HepG2 (cell line): ENCODE data around the gene SGF29. TPM values are rescaled to one million over a fixed set of nuclear protein-coding genes. Genes with fewer than 3 reads are reported as not detected.

Source experiments
- BCLAF1 ChIP-seq: fragments of 450-650 bp; IDR thresholded peaks from 2 replicates; pipeline ENCODE4 v1.6.1; 2017; ENCODE audit warnings: mild to moderate bottlenecking
- CEBPG ChIP-seq: IDR thresholded peaks from 2 replicates; pipeline ENCODE4 v1.6.1; 2016
- DRAP1 ChIP-seq: IDR thresholded peaks from 2 replicates; pipeline ENCODE4 v1.6.1; 2016; ENCODE audit warnings: missing genetic modification reagents, missing compliant biosample characterization
- HES4 ChIP-seq: sonication (generic); formaldehyde crosslinking; IDR thresholded peaks from 2 replicates; pipeline ENCODE4 v1.9.0; 2021; ENCODE audit warnings: mild to moderate bottlenecking, missing genetic modification reagents, borderline replicate concordance
- HMG20A ChIP-seq: IDR thresholded peaks from 2 replicates; pipeline ENCODE4 v1.6.1; 2016; ENCODE audit warnings: borderline replicate concordance
- HOXD1 ChIP-seq: sonication (generic); formaldehyde crosslinking; IDR thresholded peaks from 2 replicates; pipeline ENCODE4 v1.5.0; 2020; ENCODE audit warnings: missing genetic modification reagents
- IRF9 ChIP-seq: sonication (generic); formaldehyde crosslinking; IDR thresholded peaks from 2 replicates; pipeline ENCODE4 v1.8.0; 2022; ENCODE audit warnings: missing genetic modification reagents, mild to moderate bottlenecking, borderline replicate concordance
- KLF16 ChIP-seq, 2 experiments: sonication (generic) in 1 of 2; formaldehyde crosslinking in 1 of 2; IDR thresholded peaks; 2 replicates each; pipeline versions ENCODE4 v1.6.1 to v1.8.0; 2016 to 2023; ENCODE audit warnings: missing genetic modification reagents in 2 of 2, missing compliant biosample characterization in 1 of 2
- LCORL ChIP-seq, 2 experiments: fragments of 450-650 bp in 1 of 2; sonication (generic) in 1 of 2; formaldehyde crosslinking in 1 of 2; IDR thresholded peaks; 2 replicates each; pipeline versions ENCODE4 v1.5.0 to v1.6.1; 2017 to 2020; ENCODE audit warnings: antibody characterized with exemption in 1 of 2, missing genetic modification reagents in 1 of 2
- SATB2 ChIP-seq: sonication (generic); formaldehyde crosslinking; IDR thresholded peaks from 2 replicates; pipeline ENCODE4 v1.5.0; 2020; ENCODE audit warnings: missing genetic modification reagents
- TBL1XR1 ChIP-seq: fragments of 150-350 bp; IDR thresholded peaks from 2 replicates; pipeline ENCODE4 v1.6.1; 2014; ENCODE audit warnings: borderline replicate concordance, low read length; ENCODE audit not compliant: partially characterized antibody
- TBX2 ChIP-seq: sonication (generic); formaldehyde crosslinking; IDR thresholded peaks from 2 replicates; pipeline ENCODE4 v1.5.0; 2020; ENCODE audit warnings: missing genetic modification reagents, mild to moderate bottlenecking, borderline replicate concordance
- TIGD3 ChIP-seq: sonication (generic); formaldehyde crosslinking; IDR thresholded peaks from 2 replicates; pipeline ENCODE4 v1.5.1; 2020; ENCODE audit warnings: mild to moderate bottlenecking, missing genetic modification reagents, borderline replicate concordance
- TRIM24 ChIP-seq: sonication (generic); formaldehyde crosslinking; IDR thresholded peaks from 2 replicates; pipeline ENCODE4 v1.8.0; 2022; ENCODE audit warnings: mild to moderate bottlenecking, missing genetic modification reagents
- ZMAT3 ChIP-seq: sonication (generic); formaldehyde crosslinking; conservative IDR thresholded peaks from 2 replicates; pipeline ENCODE4 v1.7.0; 2021; ENCODE audit warnings: missing genetic modification reagents
- ZMAT5 ChIP-seq: sonication (generic); formaldehyde crosslinking; IDR thresholded peaks from 2 replicates; pipeline ENCODE4 v1.5.0; 2020; ENCODE audit warnings: mild to moderate bottlenecking, low read depth, missing genetic modification reagents, borderline replicate concordance
- ZNF121 ChIP-seq: sonication (generic); formaldehyde crosslinking; IDR thresholded peaks from 2 replicates; pipeline ENCODE4 v1.5.0; 2020; ENCODE audit warnings: mild to moderate bottlenecking, missing genetic modification reagents
- ZNF329 ChIP-seq: sonication (generic); formaldehyde crosslinking; IDR thresholded peaks from 2 replicates; pipeline ENCODE4 v1.9.0; 2021; ENCODE audit warnings: low read depth, mild to moderate bottlenecking, missing genetic modification reagents
- ZNF354B ChIP-seq: sonication (generic); formaldehyde crosslinking; IDR thresholded peaks from 2 replicates; pipeline ENCODE4 v1.8.0; 2022; ENCODE audit warnings: mild to moderate bottlenecking, missing genetic modification reagents
- ZNF362 ChIP-seq: sonication (generic); formaldehyde crosslinking; IDR thresholded peaks from 2 replicates; pipeline ENCODE4 v1.4.0; 2020; ENCODE audit warnings: missing genetic modification reagents, mild to moderate bottlenecking, borderline replicate concordance
- ZNF558 ChIP-seq: sonication (generic); formaldehyde crosslinking; IDR thresholded peaks from 2 replicates; pipeline ENCODE4 v1.9.0; 2022; ENCODE audit warnings: mild to moderate bottlenecking, missing genetic modification reagents, borderline replicate concordance
- ZNF75D ChIP-seq: sonication (generic); formaldehyde crosslinking; IDR thresholded peaks from 2 replicates; pipeline ENCODE4 v1.8.1; 2023; ENCODE audit warnings: missing genetic modification reagents, mild to moderate bottlenecking, borderline replicate concordance
- polyA plus RNA-seq, 8 experiments: library from polyadenylated mRNA; depleted of rRNA in 3 of 8; stranded (reverse) in 7 of 8; unstranded in 1 of 8; fragments of >200 nt; fragmentation: Illumina TruSeq in 4 of 8; extraction: Trizol in 4 of 8; gene quantifications; 2 replicates each; pipeline versions ENCODE4 v1.2.1 to v1.2.3, GENCODE V29; 2011 to 2016; ENCODE audit warnings: low read depth in 4 of 8, missing spikeins in 1 of 8, mixed read lengths in 1 of 8; ENCODE audit not compliant: insufficient read depth in 1 of 8
- total RNA-seq, 5 experiments: library from RNA; depleted of rRNA; stranded (reverse); fragments of >200 nt; fragmentation: Illumina TruSeq; extraction: Trizol; gene quantifications; 2 replicates each; pipeline ENCODE4 v1.2.3, GENCODE V29; 2016; ENCODE audit warnings: low read depth in 1 of 5

The SGF29 gene
- total and polyA plus RNA-seq, 2 of the 13 experiments (the other 11 are each of a cell fraction or from before 2014, with no cell fraction given), result 5.0 to 29.4 TPM

GRCh38 chr16:28617874-28618273 is 64.2 kb downstream of the SGF29 start (continued):
- TF ChIP-seq TBL1XR1, result no peak
- TF ChIP-seq ZNF558, result no peak
- TF ChIP-seq ZMAT5 (CRISPR knock-in tag), result no peak
- no peak for TF ChIP-seq HES4 (CRISPR knock-in tag)
- TF ChIP-seq IRF9, result no peak
- TF ChIP-seq ZNF75D (CRISPR knock-in tag), result no peak
- TF ChIP-seq ZNF329, result no peak
- TF ChIP-seq HOXD1 (CRISPR knock-in tag), result no peak
- peak; percentile 73 for TF ChIP-seq CEBPG (CRISPR knock-in tag)
- no peak for TF ChIP-seq ZMAT3
- TF ChIP-seq LCORL (IDR thresholded peaks at IDR 0.05), result no peak
- TF ChIP-seq LCORL (CRISPR knock-in tag; IDR thresholded peaks at IDR 0.05), result no peak
- 0 out of 2 replicates have a peak, but pooled peaks have one; percentile 32 for TF ChIP-seq TBX2 (CRISPR knock-in tag)
- no peak for TF ChIP-seq BCLAF1
- TF ChIP-seq KLF16 (CRISPR knock-in tag; IDR thresholded peaks at IDR 0.05), result peak in 1 of 2 experiments; percentile 45; a peak in 1 of 4 replicates
- no peak for TF ChIP-seq DRAP1
- peak; percentile 32; the same call in 1 of the 2 replicates for TF ChIP-seq HMG20A (CRISPR knock-in tag)
- TF ChIP-seq TRIM24 (CRISPR knock-in tag), result no peak
- no peak for TF ChIP-seq ZNF121 (CRISPR knock-in tag)
- TF ChIP-seq ZNF362, result peak; percentile 91
- TF ChIP-seq TIGD3 (CRISPR knock-in tag), result no peak
- TF ChIP-seq ZNF354B (CRISPR knock-in tag), result no peak
- no peak for TF ChIP-seq SATB2 (CRISPR knock-in tag)
